GM21786 (cell line): Measurements from ENCODE around the gene KRTAP12-4.
"Not testable (repeated sequence)": the region's sequence is repeated elsewhere in the genome, so short reads cannot be mapped to it uniquely, and the experiment has no call there.

Source experiments
- ATAC-seq: cut with Tn5 transposase; IDR thresholded peaks from one replicate; pipeline ENCODE4 v1.9.1; 2021; ENCODE audit not compliant: unreplicated experiment

KRTAP12-4 gene

DNA sequence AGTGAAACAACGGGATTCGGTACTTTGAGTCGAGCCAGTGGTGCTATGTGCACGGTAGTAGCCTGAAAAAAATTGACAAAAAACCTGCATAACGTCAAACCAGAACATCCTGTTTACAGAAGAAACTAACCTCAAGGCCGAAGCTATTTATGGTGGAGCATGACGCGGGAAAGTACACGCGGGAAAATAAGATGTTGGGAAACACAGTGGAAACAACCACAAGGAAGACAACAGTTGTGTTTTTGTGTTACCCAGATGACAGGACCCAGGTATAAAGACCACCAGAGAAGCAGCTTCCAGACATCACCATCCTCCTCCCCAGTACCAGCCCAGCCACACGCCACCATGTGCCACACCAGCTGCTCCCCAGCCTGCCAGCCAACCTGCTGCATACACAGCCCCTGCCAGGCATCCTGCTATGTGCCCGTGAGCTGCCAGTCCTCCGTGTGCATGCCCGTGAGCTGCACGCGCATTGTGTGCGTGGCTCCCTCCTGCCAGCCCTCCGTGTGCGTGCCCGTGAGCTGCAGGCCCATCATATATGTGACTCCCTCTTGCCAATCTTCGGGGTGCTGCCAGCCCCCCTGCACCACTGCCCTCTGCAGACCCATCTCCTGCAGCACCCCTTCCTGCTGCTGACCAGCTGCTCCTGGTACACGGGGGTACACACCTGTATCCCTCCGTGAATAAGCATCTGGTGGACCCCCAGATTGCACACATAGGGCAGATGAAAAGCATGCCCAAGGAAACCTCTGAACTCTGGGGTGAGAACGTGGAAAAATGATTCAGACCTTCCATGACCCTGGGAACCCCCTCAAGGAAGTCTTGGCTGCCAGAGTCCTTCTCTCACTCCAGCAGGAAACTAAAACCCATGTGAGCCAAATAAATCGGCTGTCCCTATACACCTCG, 3.4 kb upstream of the KRTAP12-4 start, which contains the start of gene KRTAP12-3:
Gene KRTAP12-3 (plus strand): TSS at position 298 of the 906 bp plus-strand sequence. CDS start 48 bp downstream, at position 346.
- no peak for ATAC-seq

DNA sequence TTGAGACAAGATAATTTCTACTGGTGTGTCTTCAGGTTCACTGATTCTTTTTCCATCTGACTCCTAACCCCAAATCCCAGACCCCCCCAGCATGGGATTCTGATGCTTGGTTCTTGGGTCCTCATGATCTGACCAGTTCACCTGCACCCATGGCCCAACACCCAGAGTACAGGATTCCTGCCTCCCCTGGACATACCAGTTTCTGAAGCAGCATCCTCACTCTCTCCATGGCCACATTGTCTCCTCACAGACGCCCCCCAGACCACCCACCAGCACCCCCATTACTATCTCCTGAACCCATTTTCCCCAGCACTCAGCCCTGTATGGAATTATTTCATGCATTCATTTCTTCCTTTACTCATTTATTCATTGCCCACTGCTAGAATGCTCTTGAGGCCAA, 2.4 kb upstream of the KRTAP12-4 start:
- no peak for ATAC-seq

DNA sequence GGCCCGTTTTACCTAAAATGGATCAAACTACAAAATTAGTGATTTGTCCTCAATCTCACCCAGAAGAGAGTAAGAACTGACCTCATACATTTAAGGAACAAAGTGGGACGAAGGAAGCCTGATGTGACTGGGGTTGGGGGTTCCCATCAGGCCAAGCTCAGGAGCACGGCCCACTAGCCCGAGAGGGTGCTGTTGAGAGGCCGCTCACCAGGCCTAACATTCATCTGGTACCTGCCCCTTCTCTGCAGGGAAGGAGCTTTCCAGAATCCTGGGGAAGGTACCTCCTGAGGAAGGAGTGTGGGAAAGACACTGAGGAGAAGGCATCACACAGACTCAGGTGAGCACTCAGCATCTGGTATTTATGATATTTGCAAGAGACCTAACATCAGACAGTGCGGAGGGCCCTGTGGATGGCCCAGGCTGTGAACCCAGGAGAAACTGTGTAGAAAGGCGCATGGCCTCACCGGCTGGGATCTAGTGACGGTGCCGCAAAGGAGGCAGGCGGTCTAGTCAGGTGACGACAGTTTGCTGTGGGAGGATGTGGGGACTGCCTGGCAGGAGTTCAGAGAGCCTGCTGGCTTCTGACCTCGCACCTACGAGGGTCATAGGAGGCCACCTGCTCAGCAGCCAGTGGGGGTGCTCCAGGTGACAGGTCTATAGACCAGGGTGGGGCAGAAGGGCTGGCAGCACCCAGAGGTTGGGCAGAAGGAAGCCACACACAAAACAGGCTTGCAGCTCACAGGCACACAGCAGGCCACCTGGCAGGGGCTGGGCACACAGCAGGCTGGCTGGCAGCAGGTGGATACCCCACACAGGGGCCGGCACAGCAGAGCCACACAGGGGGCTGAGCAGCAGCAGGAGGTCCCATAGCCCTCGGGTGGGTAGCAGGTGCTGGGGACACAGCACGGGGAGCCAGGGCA, 543 bp downstream of the KRTAP12-4 start:
- ATAC-seq = no peak

DNA sequence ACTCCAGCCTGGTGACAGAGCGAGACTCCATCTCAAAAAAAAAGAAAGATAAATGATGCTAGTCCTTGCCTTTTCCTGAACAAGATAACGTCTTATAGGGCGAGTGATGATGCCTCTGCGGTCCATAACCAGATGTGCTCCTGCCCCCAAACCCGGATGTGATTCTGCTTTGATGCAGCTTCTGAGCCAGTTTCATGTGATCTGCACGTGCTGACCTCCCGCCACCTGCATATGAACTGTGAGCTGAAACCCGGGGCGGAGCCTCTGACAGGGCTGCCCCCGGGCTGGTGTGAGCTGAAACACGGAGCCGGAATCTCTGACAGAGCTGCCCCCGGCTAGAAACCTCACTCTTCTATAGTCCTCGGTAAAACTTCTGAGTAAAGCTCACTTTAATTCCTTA, 1.3 kb downstream of the KRTAP12-4 start:
- no peak for ATAC-seq

DNA sequence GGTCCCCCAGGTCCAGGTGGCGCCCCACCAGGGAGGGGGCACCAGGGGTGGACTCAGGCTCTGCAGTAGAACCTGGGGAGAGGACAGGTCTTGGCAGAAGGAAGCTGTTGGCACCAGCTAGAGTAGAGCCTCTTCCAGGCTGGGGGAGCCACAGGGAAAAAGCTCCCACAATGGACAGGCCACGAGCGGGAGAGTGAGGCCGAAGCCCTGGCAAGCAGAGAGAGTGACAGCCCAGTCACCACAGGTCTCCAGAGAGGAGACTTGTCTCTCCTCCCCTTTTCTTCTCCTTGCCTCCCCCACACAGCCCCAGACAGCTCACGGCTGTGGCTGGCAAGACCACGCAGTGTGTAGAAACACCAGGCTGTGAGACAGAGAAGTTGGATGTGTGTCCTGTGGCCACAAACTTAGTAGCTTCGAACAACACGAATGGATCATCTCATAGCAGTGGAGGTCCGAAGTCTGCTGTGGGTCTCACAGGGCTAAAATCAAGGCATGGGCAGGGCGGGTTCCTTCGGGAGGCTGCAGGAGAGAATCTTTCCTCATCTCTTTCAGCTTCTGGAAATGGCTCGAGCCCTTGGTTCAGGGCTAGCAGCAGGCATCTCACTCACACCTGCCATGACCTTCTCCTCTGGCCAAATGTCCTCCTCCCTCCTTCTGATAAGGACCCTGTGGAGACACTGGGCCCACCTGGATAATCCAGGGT, 3.3 kb downstream of the KRTAP12-4 start:
- ATAC-seq = no peak

DNA sequence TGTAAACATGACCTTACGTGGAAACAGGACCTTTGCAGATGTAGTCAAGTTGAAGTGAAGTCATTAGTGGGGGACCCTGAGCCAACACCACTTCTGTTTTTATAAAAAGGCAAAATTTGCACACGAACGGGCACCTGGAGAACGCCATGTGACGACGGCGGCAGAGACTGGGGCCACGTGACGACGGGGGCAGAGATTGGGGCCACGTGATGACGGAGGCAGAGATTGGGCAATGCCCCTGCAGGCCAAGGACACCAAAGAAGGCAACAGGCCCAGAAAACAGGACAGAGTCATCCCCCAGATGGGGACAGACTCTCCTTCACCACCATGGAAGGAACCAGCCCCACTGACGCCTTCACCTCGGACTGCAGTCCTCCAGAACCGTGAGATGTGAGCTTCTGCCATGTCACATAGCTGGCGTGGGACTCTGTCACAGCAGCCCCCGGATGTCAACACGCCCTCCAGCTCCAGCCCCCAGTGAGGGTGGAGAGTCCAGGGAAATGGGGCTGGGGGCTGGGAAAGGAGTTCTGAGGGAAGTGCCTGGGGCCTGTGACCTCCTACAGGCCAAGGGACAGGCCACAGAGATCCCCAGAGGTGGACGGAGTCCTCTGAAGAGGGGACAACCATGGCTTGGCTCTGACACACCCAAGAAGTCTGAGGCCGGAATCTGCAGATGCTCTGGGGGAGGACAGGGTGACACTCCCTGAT, 4.0 kb downstream of the KRTAP12-4 start:
- no peak for ATAC-seq

DNA sequence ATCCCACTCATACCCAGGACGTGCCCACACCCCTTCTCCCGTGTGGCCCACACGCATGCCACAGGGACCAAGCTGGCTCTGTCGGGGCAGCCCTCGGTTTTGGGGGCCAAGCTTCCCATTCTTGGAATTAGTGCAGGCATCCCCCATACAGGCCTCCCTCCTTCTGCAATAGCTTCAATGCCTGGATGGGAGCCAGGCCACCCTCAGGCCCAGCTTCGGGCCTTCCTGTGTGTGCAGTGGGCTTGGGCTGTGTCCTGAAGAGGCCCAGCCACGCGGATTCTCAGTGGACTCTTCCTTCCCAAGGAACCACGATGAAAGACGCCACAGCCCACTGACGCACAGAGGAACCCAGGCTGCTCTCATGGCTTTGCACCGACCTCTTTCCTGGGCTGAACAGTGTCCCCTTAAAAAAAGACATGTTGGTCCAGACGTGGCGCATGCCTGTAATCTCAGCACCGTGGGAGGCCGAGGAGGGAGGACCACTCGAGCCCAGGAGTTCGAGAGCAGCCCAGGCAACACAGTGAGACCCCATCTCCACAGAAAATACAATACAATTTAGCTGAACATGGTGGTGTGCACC, 4.8 kb downstream of the KRTAP12-4 start:
- ATAC-seq = no peak

DNA sequence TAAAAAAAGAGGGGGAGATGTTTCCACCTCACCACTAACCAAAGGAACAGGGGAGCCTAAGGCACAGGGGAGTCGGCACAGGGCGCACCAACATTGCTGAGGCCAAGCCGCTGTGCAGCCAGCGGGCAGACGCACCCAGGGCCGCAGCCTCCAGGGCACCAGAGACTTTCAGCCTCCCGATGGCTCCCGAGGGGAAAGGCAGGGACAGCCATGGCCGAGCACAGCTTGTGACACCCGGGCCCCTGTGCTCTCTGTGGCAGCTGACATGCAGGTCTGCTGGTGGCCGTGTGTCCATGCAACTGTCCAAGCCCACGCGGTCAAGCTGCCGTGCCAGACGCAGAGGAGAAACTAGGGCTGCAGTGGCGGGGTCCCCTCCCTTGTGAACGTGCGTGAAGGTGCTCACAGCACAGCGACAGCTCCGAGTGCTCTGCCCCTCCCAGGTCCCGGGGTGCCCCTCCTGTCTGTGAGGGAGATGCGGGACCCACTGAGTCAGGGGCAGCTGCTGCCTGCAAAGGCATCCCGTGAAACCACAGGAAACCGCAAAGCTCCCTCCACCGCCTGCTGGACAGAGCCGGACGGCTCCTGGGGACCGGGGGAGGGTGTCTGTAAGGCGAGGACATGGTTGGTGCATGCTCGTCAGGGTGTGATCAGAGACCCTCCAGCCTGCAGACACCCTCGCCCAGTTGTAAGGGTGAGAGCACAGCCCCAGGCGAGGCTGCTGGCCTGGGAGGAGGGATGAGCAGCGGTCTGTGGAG, 5.7 kb downstream of the KRTAP12-4 start:
- ATAC-seq = no peak

DNA sequence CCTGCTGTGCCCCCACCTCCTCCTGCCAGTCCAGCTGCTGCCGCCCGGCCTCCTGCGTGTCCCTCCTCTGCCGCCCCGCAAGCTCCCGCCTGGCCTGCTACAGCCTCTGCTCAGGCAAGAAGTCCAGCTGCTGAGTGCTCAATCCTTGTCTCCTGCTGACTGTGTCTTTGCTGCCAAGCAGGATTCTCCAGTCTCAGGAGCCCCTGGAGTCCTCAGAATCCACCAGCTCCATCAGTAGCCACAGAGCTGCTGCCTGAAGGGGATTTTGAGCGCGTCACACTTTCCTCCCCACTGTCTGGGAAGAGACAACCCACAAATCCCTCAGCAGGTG, 7.3 kb downstream of the KRTAP12-4 start:
- no peak for ATAC-seq

DNA sequence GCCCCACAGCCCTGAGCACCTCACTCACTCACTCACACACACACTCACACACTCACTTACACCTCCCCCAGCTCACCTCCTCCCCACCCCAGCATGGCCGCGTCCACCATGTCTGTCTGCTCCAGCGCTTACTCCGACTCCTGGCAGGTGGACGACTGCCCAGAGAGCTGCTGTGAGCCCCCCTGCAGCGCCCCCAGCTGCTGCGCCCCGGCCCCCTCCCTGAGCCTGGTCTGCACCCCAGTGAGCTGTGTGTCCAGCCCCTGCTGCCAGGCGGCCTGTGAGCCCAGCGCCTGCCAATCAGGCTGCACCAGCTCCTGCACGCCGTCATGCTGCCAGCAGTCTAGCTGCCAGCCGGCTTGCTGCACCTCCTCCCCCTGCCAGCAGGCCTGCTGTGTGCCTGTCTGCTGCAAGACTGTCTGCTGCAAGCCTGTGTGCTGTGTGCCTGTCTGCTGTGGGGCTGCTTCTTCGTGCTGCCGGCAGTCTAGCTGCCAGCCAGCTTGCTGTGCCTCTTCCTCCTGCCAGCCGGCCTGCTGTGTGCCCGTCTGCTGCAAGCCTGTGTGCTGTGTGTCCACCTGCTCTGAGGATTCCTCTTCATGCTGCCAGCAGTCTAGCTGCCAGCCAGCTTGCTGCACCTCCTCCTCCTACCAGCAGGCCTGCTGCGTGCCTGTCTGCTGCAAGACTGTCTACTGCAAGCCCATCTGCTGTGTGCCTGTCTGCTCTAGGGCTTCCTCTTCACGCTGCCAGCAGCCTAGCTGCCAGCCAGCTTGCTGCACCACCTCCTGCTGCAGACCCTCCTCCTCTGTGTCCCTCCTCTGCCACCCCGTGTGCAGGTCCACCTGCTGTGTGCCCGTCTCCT, 7.9 kb downstream of the KRTAP12-4 start, which contains the start of gene KRTAP10-11:
Gene KRTAP10-11 (plus strand): TSS at position 49 of the 856 bp plus-strand sequence. CDS start 45 bp downstream, at position 94.
- not testable (repeated sequence) for ATAC-seq

DNA sequence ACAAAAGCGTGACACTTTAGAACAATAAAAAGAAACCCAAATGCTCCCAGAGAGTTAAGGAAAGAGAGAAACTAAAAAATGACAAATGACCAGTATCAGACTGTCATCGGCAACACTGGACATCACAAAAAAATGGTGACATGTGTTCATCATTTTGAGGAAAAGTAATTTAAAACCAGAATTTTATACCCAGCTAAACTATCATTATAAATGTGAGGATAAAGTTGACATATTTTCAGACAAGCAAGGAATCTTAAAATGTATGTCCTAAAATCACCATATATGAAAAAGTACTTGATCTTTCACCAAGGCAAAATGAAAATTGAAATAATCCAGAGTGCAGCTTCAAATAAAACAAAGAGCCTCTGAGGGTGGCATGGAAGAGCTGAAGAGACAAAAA, 9.6 kb downstream of the KRTAP12-4 start:
- no peak for ATAC-seq

DNA sequence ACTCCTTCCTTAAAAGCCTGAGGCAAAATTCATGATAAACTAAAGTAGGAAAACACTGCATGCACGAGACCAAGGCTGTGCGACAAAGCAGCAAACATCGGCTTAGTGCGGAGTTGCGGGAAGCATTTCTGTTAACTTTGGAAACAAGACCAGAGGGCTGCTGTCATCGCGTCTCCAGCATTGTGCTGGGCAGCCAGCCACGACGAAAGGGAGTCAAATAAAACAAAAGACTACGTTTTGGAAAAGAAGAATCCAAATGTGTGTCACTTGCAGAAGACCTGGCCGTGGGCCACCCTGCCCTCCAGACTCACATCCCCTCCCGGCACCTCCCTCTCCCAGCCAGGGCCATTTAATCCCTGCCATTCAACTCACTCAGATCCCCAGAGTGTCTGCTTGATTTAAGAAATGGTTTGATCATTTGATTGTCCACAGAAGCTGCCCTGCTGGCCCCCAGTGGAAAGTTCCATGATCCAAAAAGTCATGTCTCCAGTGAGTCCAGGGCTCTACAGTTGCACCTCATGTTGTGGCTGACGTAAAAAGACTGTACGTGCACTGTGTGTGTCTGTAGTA, 10.6 kb downstream of the KRTAP12-4 start:
- no peak for ATAC-seq

DNA sequence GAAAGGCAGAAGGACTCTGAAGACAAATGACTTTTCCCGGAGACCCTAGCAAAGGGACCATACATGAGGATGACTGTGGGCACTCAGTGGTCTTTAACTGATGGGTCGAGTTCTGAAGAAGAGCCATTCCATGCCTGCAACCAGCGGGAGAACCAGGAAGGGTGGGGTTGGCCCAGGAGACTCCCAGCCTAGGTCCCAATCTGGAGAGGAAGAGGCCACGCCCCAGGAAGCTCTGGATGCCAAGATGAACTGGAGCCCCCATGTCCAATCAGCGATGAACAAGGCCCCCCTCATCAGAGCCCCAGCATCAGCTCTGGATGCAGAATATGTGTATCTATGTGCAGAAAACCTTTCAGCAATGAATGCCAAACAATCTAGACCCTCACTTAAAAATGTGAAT, 13.7 kb downstream of the KRTAP12-4 start:
- no peak for ATAC-seq

DNA sequence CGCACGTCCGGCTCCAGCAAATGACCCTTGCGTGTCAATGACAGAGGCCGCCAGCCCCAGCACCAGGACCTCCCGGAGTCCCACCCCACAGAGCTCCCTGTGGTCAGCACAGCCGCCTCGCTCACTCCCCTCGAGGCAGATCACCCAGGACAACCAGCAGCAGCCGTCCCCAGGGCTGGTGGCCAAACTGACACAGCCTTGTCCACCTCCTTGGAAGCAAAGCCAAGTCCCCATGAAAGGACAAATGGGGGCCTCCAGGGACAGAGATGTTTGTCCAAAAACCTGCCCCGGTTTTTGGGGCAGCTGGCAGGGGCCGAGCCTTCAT, 15.2 kb downstream of the KRTAP12-4 start:
- no peak for ATAC-seq

DNA sequence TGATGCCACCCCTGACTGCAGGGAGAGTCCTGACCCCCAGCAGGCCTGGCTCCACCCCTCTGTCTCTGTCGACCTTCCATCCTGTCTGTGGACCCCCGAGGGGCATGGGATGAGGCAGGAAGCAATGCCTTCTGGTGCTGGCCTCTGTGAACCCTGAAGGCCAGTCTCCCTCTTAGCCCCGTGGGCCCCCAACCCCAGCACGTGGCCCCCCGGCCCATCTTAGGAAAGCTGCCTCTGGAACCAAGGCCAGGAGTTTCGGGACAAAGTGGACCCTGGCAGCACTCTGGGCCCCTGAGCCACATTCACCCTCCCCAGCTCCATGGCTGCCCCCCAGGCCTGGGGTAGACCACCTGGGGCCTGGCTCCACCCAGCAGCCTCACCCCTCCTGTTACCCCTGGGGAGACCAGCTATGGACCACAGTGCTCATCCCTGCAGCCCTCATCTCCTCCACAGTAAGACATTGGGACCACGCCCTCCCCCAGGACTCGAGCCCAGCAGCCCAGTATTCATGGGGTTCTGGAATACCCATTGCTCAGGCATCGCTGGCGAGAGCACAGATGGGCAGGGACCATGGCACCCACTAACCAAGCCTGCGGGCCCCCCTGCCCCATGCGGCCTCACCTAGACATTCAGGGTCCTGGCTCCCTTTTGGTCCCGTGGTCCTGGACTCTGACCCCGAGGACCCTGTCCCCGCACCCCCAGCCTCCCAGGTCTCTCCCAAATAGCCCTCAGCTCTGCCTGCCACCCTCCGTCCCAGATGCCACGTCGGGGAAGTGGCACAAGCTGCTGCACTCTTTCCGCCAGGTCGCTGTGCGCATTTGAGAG, 15.7 kb downstream of the KRTAP12-4 start:
- not testable (repeated sequence) for ATAC-seq

DNA sequence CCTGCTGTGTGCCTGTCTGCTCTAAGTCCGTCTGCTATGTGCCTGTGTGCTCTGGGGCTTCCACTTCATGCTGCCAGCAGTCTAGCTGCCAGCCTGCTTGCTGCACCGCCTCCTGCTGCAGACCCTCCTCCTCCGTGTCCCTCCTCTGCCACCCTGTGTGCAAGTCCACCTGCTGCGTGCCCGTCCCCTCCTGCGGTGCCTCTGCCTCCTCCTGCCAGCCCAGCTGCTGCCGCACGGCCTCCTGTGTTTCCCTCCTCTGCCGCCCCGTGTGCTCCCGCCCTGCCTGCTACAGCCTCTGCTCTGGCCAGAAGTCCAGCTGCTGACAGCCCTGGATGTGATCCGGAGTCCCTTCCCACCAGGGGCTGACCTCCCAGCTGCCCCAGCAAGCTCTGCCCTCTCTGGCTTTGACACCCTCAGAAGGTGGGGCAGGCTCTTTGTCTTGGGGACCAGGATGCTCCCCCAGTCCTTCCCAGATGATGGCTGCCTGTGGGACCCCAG, 16.6 kb downstream of the KRTAP12-4 start:
- ATAC-seq = not testable (repeated sequence)
